ENCODE results near the gene STK24. TPM values are rescaled to one million over a fixed set of nuclear protein-coding genes. Genes with fewer than 3 reads are reported as not detected.

STK24 gene
- total and polyA plus RNA-seq, 10 of the 15 experiments (the other 5 are each of a cell fraction or from before 2014, with no cell fraction given): 7.5 to 115 (median 52.9) TPM

DNA sequence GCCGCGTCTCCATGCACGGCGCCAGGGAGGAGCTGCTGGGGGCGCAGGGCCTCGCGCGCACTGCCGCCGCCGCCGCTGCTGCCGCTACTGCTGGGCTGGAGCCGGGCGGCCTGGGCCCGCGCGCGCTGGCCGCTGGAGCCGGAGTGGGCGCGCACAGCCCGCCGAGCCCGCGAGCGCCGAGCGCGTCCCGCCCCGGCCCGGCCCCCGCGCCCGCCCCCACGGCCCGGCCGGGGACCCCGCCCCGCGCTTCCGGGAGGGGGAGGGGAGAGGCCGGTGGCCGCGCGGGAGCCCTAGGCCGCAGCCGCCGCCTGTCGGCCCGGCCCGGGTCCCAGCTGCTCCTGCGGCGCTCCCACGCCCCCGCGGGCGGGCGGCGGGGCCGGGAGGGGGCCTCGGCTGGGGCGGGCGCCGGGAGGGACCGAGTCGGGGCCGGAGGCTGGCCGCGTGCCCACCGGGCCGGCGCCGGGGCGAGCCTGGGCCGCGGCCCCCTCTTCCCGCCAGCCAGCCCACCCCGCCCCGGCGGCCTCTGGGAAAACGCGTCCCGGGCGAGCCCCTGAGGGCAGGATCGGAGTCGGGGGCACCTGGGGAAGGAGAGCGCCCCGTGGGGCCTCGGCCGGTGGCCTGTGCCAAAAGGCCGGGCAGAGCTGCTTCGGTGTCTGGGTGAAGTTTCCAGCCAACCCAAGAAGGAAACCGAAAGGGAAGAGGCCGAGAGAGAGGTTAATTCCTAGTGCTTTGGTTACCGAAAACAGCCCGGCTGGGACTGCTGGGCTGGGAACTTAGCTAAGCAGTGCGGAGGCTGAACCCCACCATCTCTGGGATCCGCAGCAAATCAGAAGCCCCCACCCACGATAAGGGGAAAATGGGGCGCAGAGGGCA is at the start of gene STK24 (continued):
- TF ChIP-seq, protein P1, sequence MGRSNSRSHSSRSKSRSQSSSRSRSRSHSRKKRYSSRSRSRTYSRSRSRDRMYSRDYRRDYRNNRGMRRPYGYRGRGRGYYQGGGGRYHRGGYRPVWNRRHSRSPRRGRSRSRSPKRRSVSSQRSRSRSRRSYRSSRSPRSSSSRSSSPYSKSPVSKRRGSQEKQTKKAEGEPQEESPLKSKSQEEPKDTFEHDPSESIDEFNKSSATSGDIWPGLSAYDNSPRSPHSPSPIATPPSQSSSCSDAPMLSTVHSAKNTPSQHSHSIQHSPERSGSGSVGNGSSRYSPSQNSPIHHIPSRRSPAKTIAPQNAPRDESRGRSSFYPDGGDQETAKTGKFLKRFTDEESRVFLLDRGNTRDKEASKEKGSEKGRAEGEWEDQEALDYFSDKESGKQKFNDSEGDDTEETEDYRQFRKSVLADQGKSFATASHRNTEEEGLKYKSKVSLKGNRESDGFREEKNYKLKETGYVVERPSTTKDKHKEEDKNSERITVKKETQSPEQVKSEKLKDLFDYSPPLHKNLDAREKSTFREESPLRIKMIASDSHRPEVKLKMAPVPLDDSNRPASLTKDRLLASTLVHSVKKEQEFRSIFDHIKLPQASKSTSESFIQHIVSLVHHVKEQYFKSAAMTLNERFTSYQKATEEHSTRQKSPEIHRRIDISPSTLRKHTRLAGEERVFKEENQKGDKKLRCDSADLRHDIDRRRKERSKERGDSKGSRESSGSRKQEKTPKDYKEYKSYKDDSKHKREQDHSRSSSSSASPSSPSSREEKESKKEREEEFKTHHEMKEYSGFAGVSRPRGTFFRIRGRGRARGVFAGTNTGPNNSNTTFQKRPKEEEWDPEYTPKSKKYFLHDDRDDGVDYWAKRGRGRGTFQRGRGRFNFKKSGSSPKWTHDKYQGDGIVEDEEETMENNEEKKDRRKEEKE (IDR thresholded peaks at IDR 0.05): no peak
- TF ChIP-seq MTA3 (IDR thresholded peaks at IDR 0.05; ENCODE audit: borderline replicate concordance, low read length) (no peak), SMARCA5 (IDR thresholded peaks at IDR 0.05) (0 out of 2 replicates have a peak, but pooled peaks have one; percentile 19), CREM (IDR thresholded peaks at IDR 0.05; ENCODE audit: low read depth) (no peak), POLR2AphosphoS5 (IDR thresholded peaks at IDR 0.05; ENCODE audit: low read length) (no peak; the same call in 1 of the 2 replicates), HDGF (IDR thresholded peaks at IDR 0.05) (no peak), POLR2A (IDR thresholded peaks at IDR 0.05; ENCODE audit: low read depth, low read length) (peak; percentile 78), ATF7 (IDR thresholded peaks at IDR 0.05; ENCODE audit: low read depth) (no peak), MXI1 (IDR thresholded peaks at IDR 0.05; ENCODE audit: low read depth, low read length) (no peak), YY1 (IDR thresholded peaks at IDR 0.05; ENCODE audit: low read depth, low read length) (0 out of 2 replicates have a peak, but pooled peaks have one; percentile 7), SP1 (IDR thresholded peaks at IDR 0.05; ENCODE audit: low read depth, low read length) (no peak), EGR1 (IDR thresholded peaks at IDR 0.05; ENCODE audit: borderline replicate concordance in 1 of 2, low read depth in 2 of 2, low read length in 2 of 2) (peak in 1 of 2 experiments; percentile 85; a peak in 2 of 3 replicates), RB1 (IDR thresholded peaks at IDR 0.05; ENCODE audit: borderline replicate concordance) (no peak)
- TF ChIP-seq, protein P2, sequence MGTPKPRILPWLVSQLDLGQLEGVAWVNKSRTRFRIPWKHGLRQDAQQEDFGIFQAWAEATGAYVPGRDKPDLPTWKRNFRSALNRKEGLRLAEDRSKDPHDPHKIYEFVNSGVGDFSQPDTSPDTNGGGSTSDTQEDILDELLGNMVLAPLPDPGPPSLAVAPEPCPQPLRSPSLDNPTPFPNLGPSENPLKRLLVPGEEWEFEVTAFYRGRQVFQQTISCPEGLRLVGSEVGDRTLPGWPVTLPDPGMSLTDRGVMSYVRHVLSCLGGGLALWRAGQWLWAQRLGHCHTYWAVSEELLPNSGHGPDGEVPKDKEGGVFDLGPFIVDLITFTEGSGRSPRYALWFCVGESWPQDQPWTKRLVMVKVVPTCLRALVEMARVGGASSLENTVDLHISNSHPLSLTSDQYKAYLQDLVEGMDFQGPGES (IDR thresholded peaks at IDR 0.05): no peak
- TF ChIP-seq, protein P3, sequence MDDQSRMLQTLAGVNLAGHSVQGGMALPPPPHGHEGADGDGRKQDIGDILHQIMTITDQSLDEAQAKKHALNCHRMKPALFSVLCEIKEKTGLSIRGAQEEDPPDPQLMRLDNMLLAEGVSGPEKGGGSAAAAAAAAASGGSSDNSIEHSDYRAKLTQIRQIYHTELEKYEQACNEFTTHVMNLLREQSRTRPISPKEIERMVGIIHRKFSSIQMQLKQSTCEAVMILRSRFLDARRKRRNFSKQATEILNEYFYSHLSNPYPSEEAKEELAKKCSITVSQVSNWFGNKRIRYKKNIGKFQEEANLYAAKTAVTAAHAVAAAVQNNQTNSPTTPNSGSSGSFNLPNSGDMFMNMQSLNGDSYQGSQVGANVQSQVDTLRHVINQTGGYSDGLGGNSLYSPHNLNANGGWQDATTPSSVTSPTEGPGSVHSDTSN (IDR thresholded peaks at IDR 0.05; ENCODE audit: insufficient replicate concordance, low read depth, low read length): no peak
- TF ChIP-seq, protein P4, sequence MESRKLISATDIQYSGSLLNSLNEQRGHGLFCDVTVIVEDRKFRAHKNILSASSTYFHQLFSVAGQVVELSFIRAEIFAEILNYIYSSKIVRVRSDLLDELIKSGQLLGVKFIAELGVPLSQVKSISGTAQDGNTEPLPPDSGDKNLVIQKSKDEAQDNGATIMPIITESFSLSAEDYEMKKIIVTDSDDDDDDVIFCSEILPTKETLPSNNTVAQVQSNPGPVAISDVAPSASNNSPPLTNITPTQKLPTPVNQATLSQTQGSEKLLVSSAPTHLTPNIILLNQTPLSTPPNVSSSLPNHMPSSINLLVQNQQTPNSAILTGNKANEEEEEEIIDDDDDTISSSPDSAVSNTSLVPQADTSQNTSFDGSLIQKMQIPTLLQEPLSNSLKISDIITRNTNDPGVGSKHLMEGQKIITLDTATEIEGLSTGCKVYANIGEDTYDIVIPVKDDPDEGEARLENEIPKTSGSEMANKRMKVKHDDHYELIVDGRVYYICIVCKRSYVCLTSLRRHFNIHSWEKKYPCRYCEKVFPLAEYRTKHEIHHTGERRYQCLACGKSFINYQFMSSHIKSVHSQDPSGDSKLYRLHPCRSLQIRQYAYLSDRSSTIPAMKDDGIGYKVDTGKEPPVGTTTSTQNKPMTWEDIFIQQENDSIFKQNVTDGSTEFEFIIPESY (IDR thresholded peaks at IDR 0.05): no peak
- TF ChIP-seq, protein P5, sequence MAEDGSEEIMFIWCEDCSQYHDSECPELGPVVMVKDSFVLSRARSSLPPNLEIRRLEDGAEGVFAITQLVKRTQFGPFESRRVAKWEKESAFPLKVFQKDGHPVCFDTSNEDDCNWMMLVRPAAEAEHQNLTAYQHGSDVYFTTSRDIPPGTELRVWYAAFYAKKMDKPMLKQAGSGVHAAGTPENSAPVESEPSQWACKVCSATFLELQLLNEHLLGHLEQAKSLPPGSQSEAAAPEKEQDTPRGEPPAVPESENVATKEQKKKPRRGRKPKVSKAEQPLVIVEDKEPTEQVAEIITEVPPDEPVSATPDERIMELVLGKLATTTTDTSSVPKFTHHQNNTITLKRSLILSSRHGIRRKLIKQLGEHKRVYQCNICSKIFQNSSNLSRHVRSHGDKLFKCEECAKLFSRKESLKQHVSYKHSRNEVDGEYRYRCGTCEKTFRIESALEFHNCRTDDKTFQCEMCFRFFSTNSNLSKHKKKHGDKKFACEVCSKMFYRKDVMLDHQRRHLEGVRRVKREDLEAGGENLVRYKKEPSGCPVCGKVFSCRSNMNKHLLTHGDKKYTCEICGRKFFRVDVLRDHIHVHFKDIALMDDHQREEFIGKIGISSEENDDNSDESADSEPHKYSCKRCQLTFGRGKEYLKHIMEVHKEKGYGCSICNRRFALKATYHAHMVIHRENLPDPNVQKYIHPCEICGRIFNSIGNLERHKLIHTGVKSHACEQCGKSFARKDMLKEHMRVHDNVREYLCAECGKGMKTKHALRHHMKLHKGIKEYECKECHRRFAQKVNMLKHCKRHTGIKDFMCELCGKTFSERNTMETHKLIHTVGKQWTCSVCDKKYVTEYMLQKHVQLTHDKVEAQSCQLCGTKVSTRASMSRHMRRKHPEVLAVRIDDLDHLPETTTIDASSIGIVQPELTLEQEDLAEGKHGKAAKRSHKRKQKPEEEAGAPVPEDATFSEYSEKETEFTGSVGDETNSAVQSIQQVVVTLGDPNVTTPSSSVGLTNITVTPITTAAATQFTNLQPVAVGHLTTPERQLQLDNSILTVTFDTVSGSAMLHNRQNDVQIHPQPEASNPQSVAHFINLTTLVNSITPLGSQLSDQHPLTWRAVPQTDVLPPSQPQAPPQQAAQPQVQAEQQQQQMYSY (CRISPR knock-in tag; IDR thresholded peaks at IDR 0.05): 0 out of 2 replicates have a peak, but pooled peaks have one; percentile 6
